ENCODE measurements around the gene CCDC106.

The CCDC106 gene

DNA sequence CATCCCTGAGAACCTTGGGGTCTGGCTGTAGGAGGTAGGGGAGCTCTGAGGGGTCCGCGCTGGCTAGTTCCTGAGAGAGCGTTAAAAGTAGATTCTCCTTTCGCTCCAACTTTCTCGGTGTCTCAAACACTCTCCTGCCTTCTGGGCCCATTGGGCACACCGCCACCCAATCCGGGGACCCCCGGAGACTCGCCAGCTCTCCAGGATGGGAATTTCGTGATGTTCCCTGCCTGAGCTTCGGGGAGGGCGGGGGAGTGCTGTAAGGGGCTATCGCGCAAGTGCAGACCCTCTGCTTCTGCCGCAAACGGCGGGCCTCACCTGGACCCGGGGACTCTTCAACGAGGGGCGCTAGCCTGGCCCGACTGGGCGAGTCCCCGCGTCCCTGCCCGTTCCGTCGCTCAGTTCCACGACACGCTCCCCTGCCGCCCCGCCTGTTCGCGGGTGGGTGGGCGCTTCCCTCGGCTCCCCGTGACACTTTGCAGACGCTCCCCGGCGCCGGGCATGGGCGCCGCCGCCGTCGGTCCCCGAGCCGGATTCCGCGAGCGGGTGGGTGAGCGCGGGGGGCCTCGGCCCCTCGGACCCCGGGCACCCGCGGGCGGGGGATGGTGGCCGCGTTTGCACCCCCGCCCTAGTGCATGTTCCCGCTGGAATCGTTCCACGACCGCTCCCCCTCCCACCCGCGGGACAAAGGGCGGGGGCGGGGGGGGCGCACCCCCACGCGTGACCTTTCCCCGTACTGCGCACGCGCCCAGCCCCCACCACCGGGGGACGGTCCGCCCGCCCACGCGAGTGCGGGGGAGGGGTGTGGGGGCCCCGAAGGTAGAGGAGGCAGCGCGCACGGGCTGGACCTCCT is at the start of gene CCDC106:
Gene CCDC106 (plus strand): TSS at position 481 of the 853 bp plus-strand sequence. CDS start 835 bp downstream, outside the sequence.
- DNase-seq (ENCODE audit: low read depth), result no peak

- peak; percentile 82 for DNase-seq (ENCODE audit: low read depth)
Measured at GRCh38 chr19:55598719-55599467, 49.1 kb upstream of the CCDC106 start.

DNA sequence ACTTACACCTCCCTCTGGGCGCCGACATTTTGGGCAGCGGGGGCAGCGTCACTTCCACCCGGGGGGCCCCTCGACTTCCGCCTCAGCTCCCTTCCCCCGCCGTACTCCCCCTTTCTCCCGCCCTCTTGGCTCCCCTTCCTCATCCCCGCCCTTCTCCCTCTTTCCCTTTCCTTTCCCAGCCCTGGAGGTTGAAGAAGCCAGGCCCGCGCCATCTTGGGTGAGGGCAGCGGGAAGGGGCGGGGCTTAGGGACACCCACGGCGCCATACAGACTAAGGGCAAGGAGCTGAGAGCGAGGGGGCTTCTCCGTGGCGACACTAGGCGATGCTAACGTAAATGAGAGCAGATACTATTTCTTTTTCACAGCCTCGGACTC is 48.6 kb upstream of the CCDC106 start, which contains the start of gene FIZ1:
Gene FIZ1 (minus strand): TSS at position 50 of the 374 bp plus-strand sequence. CDS start 1,652 bp downstream, outside the sequence.
- DNase-seq (ENCODE audit: low read depth), result peak; percentile 92

DNA sequence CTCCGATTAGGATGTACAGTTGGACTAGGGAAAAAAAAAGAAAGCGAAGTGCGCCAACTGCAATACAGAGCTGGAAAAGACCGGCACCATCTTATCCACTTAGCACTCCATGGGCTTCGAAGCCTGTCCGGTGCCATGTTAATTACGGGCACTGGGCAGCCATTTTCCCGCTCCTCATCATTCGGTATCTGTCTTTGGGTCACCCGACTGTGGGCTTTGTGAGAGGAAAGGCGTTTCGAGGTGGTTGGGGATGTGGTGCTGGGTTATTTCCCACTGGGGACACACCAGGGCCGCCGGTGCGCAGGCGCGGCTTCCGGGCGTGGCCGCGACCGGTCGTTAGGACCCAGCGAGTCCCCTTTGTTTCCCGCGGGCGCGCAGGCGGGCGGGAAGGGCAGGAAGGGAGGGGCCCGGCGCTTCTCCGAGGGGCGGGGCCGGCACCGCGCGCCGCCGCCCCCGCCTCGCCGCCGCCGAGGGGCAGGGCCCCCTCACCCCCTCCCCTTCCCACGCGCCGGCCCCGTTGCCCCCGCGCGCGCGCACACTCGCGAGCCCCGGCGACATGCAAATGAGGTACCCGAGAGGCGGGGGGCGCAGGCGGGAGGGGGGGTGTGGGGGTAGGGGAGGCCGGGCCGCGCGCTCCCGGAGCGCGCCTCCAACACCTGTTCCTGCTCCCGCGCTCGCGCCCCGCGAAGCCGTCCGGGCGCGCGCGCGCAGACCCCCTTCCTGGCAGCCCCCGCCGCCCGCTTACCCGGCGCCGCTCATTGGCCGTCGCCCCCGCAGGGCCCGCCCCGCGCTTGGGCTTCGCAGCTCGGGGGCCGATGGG is 48.0 kb upstream of the CCDC106 start, which contains the start of gene ZNF524:
Gene ZNF524 (plus strand): TSS at position 447 of the 820 bp plus-strand sequence. CDS start 1,825 bp downstream, outside the sequence.
- DNase-seq (ENCODE audit: low read depth), result peak; percentile 71

- DNase-seq (ENCODE audit: low read depth), result no peak
Measured at GRCh38 chr19:55600662-55601028, 47.4 kb upstream of the CCDC106 start.

GRCh38 chr19:55601084-55601483 is 46.9 kb upstream of the CCDC106 start:
- DNase-seq (ENCODE audit: low read depth), result no peak

- DNase-seq (ENCODE audit: low read depth), result no peak
Measured at GRCh38 chr19:55602104-55603001, 45.7 kb upstream of the CCDC106 start.

- no peak for DNase-seq (ENCODE audit: low read depth)
Measured at GRCh38 chr19:55603115-55603514, 44.9 kb upstream of the CCDC106 start.

GRCh38 chr19:55603581-55604292 is 44.3 kb upstream of the CCDC106 start:
- no peak for DNase-seq (ENCODE audit: low read depth)

DNA sequence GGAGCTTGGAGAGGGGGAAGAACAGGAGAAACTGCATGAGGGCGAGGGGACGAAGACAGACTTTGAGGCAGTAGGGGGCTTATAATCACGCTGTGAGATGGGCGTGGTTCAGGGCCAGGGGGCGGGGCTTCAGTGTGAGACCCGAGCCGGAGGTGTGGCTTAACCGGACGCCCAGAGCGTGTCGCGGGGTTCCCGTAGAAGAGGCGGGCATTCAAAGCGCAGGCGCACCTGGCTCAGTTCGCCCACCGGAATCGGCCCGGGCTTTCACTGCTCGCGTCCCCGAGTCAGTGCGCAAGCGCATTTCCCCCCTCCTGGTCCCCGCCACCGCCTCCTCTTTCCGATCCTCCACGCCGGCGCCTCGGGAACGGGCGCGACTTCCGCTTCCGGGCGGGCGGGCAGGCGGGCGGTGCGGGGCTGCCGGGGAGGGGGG is 42.8 kb upstream of the CCDC106 start:
- DNase-seq (ENCODE audit: low read depth), result peak; percentile 97

DNA sequence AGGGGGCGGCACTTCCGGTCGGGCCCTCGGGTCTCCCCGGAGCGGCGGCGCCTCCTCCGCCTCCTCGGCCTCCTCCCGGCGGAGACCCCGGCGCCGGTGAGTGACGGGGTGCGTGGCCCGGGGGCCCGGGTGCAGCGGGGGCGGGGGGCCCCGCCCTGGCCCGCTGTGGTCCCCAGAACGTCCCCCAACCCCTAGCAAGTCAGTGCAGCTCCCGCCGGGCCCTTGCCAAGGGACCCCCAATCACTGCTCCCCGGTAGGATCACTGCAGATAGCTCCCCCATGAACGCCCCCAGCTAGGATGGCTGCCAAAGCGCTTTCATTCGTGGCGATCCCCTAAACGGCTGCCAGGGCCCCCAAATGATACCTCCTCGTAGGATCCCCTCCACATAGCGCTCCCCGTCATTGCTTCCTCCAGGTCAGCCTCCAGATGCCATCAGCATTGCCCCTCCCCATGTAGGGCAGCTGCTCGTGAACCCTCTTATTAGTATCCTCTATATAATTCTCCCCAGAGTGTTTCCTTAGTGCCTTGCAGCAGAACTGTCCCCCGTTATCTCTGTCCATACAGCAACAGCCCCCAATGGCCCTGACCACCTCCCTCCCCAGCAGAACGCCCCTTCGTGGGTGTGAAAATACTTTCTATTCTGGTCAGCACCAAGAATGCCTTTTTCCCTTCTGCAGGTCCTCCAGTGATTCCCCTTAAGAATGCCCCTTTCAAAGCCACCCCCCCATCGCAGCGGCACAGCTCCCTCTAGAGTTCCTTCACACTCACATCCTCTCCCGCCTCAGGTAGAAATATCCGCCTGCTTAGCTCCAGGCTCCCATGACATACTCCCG is 42.2 kb upstream of the CCDC106 start, which contains the start of gene ZNF865:
Gene ZNF865 (plus strand): TSS at position 11 of the 834 bp plus-strand sequence. CDS start 7,972 bp downstream, outside the sequence.
- DNase-seq (ENCODE audit: low read depth), result peak; percentile 59

- no peak for DNase-seq (ENCODE audit: low read depth)
Measured at GRCh38 chr19:55606471-55606787, 41.6 kb upstream of the CCDC106 start.

DNA sequence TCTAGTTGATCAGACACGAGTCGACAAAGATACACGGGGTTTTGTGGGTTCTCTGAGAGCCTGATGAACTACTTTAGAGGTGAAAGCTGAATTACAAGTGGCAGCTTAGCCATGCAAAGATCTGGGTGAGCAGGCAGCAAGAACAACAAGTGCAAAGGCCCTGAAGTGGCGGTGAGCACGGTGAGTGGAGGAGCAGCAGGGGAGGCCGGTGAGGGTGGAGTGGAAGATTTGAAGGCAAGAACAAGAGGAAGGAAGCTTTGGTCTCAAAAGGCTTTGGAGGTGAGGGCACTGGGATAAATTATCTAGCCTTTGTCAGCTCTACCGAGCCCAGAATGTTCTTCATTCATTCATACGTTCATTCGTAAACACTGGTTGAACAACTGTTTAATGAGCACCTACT is 41.2 kb upstream of the CCDC106 start:
- no peak for DNase-seq (ENCODE audit: low read depth)

GRCh38 chr19:55609326-55609725 is 38.7 kb upstream of the CCDC106 start:
- DNase-seq (ENCODE audit: low read depth), result no peak

GRCh38 chr19:55611300-55611982 is 36.6 kb upstream of the CCDC106 start:
- no peak for DNase-seq (ENCODE audit: low read depth)

DNA sequence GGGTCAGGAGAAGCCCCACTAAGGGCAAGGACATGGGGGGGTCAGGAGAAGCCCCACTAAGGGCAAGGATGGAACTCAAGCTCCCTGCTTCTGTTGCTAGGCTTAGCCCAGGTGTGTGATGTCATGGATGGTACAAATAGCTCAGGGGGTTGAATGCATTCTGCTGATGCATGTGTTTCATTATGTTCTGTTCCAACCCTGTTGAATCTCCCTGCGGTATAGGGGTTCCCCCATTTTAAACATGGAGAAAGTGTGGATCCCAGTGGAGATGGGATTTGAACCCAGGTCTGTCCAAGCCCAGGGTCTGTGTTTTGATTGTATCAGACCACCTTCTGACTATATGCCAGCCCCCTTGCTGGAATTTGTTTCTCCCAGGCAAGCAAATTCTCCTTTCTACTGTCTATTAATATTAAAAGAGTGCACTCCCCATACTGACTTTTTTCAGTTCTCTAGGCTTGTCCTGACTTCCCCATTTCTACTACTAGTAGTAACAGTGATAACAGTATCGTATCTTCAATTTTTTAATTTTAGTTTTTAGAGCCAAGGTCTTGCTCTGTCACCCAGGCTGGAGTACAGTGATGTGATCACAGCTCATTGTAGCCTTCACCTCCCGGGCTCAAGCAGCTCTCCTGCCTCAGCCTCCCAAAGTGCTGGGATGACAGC is 35.9 kb upstream of the CCDC106 start:
- no peak for DNase-seq (ENCODE audit: low read depth)

- no peak for DNase-seq (ENCODE audit: low read depth)
Measured at GRCh38 chr19:55613396-55613795, 34.6 kb upstream of the CCDC106 start.
